TTC549 (cell line): ENCODE results near the gene PDHX.
"Not testable (repeated sequence)": the region's sequence is repeated elsewhere in the genome, so short reads cannot be mapped to it uniquely, and the experiment has no call there.

Source experiments
- FAIRE-seq: peaks from 2 replicates; lab custom pipeline; 2012; peaks lifted over from hg19 to GRCh38; lab: Jason Lieb, UNC

PDHX gene

DNA sequence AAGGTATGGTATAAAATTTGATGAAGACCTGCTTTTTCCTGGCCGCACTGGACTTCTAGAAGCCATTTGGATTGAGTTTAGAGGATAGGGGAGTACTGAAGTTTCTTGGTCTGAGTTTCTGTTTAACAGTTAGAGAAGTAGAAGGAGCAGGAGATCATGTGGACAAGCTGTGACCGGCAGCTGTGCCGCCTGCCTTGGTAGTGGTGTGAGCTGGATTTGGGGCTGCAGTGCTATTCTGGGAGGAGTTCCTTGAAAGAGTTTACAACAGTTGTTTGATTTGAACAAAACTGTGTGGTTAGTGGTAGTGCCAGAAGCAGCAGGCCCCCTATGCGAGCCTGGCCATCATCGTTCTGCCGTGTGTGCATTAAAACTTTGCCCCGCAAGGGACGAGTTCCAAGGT is 105.2 kb downstream of the PDHX start:
- FAIRE-seq: no peak

DNA sequence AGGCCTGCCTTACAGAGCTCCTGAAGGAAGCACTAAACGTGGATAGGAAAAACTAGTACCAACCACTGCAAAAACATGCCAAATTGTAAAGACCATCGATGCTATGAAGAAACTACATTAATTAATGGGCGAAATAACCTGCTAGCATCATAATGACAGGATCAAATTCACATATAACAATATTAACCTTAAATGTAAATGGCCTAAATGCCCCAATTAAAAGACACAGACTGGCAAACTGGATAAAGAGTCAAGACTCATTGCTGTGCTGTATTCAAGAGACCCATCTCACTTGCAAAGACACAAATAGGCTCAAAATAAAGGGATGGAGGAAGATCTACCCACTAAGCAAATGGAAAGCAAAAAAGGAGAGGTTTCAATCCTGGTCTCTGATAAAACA is 107.5 kb downstream of the PDHX start:
- not testable (repeated sequence) for FAIRE-seq

DNA sequence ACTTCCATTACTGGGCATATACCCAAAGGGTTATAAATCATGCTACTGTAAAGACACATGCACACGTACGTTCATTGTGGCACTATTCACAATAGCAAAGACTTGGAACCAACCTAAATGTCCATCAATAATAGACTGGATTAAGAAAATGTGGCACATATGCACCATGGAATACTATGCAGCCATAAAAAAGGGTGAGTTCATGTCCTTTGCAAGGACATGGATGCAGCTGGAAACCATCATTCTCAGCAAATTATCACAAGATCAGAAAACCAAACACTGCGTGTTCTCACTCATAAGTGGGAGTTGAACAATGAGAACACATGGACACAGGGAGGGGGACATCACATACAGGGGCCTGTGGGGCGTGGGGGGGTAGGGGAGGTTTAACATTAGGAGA is 111.6 kb downstream of the PDHX start:
- not testable (repeated sequence) for FAIRE-seq

GRCh38 chr11:35029979-35030682 is 113.7 kb downstream of the PDHX start:
- no peak for FAIRE-seq

DNA sequence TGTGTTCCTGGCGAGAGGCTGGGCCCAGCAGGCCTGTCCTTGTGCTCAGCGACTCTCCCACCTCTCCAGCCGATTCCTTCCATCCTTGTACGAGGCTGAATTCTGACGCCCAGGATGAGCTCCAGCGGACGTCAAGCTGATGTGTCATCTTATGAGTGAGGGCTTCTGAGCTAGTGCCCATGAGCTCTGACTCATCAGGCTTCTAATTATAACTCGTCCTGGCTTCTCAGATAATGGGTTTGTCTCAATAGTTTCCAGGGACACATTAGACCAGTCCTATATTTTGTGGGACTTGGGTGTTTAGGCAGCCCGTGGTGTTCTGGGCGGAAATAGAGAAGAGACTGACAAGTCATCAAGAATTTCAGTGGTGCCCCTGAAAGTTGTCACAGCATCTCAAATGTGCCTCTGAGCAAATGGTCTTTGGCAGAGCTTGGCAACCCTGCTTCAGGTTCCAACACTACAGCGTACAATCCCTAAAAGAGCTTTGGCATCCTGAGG is 114.3 kb downstream of the PDHX start:
- no peak for FAIRE-seq

DNA sequence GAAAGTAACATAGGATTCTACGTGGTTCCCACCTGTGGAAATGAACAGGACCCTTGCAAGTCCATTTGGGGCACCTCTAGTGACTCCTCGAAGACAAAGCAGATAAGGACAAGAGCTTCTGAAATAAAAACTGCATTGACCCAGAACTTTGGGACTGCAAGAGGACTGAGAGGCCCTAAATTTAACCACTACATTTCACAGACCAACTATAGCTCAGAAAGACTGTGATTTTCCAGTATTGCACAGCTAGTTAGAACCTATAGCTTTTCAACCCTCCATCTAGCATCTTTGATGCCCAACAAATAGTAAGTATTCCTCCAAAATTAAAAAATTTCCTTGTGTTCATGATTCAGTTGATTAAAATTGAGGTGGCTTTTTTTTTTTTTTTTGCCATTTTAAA is 114.9 kb downstream of the PDHX start:
- FAIRE-seq: no peak

GRCh38 chr11:35031867-35032266 is 115.4 kb downstream of the PDHX start:
- FAIRE-seq: no peak

- no peak for FAIRE-seq
These were observed 116.6 kb downstream of the PDHX start for GRCh38 chr11:35033011-35033410.

GRCh38 chr11:35034401-35034800 is 118.0 kb downstream of the PDHX start:
- FAIRE-seq: no peak

- no peak for FAIRE-seq
These were observed 119.5 kb downstream of the PDHX start for GRCh38 chr11:35035894-35036408.

- FAIRE-seq: no peak
These were observed 120.2 kb downstream of the PDHX start for GRCh38 chr11:35036639-35037038.

DNA sequence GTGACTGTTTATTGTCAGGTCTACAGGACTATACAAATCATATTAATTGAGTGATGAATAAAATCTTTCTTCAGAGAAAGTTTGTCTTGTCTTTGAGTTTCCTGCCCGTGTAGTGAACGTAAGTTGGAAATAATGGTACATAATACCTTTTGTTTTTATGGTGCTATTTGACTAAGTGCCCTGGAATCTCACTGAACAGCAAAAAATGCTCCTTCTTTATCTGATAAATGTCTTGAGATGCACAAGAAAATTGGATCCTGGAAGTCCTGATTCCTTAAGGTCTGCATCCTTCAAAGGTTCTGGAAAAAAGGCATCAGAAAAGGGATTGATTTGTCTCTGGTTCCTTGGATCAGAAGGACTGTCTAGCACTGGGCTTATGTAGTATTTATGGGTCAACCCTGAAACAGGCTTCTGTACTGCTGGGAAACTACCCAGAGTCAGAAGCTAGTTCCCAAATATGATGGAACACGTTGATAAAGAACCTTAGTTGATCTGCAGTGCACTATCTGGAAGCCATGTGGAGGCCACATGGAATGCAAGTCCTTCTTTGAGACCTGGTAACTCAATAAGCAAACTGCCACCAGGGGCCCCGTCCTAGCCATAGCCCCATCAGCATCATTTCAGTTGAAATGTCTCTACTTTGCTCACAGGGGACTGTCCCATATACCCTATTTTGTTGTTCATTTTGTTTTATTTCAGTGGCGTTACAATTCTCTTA is 122.0 kb downstream of the PDHX start:
- no peak for FAIRE-seq

DNA sequence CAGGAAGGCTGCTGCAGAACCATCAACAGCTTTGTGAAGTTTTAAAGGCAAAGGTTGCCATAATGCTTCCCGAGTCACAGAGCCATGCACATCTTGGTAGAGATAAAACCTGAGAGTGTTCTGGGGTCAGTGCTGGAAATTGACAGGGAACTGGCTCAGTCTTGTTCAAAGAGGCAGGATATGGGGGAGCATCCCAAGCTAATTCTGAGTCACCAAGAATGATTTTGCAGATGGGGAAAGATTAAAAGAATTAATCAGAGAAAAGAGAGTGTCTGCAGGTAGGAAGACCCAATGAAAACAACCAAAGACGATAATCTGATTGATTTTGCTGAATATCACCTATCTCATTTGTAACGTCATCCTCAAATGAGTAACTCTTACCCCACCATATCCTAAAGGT is 122.7 kb downstream of the PDHX start:
- FAIRE-seq: no peak

- no peak for FAIRE-seq
These were observed 124.0 kb downstream of the PDHX start for GRCh38 chr11:35040221-35040942.

- FAIRE-seq: no peak
These were observed 124.7 kb downstream of the PDHX start for GRCh38 chr11:35041070-35041554.

DNA sequence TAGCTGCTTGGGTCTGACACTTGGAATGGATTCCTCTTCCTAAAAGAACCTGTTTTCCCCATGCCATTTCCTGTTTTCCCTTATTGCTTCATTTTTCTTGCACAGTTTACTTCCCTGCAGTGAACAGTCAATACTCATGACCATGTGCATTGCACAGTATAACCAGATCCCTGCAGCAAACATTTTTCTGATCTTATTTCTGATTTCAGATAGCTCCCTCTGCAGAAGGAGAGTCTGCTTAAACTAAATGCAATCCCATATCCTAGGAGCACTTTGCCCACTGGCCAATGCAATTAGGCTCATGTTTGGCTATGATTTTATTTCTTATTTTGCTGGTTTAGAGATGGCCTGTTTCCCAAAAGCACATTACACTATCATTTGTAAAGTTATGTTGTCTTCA is 125.8 kb downstream of the PDHX start:
- FAIRE-seq: no peak

- no peak for FAIRE-seq
These were observed 126.5 kb downstream of the PDHX start for GRCh38 chr11:35042913-35043312.

- no peak for FAIRE-seq
These were observed 127.5 kb downstream of the PDHX start for GRCh38 chr11:35043936-35044335.

GRCh38 chr11:35045236-35045820 is 128.9 kb downstream of the PDHX start:
- FAIRE-seq: no peak
